Measurements from ENCODE around the gene CETN3. TPM values are rescaled to one million over a fixed set of nuclear protein-coding genes. Genes with fewer than 3 reads are reported as not detected.
A peak's percentile ranks its signal among the peaks of the same experiment; 100 is the strongest.

Gene CETN3
- total RNA-seq (2014; rRNA removed; shearing (Covaris generic)), result 25.8 and 26.0 TPM in 2 replicates

DNA sequence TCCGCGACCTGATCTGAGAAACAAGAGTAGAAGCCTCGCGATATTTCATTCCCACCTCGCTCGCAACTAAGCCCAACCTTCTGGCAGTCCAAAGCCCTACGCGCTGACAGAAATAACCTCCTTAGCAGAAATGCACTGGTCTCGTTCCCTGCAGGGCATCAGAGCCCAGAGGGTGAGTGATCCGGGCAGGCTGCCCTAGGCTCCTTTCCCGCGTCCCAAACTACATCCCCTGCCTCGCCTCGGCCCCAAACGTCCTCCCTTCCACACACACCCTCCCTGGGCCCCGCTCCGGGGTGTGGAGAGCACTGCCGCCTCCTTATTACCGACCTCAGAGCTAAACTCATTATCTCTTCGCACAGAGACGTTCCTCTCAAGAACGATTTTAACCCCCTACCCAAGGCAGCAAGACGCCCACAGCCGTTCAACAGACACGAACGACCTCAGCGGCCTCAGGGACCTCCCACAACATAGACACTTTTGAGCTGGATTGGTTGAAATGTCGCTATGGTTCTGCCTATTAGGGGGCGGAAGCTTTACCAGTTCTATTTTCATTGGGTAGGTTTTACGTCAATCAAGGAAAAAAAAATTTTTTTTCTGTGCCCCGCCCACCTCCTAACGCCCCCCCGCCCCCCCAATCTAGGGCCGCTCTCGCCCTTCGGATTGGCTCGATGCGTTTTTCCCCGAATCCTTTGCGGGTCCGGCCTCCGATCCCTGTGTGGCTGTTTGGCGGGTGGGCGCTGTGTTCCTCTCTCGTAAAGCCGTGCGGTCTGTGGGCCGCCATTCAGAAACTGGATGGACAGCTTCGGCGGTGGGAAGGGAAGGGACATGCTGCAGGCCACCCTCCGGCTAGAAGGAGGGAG is at the start of gene CETN3:
CETN3 (minus strand) TSS at position 439 of the 860 bp plus-strand sequence; CDS start at position 344, 95 bp downstream.
- DNase-seq (ENCODE audit: low spot score), result peak; percentile 92

DNA sequence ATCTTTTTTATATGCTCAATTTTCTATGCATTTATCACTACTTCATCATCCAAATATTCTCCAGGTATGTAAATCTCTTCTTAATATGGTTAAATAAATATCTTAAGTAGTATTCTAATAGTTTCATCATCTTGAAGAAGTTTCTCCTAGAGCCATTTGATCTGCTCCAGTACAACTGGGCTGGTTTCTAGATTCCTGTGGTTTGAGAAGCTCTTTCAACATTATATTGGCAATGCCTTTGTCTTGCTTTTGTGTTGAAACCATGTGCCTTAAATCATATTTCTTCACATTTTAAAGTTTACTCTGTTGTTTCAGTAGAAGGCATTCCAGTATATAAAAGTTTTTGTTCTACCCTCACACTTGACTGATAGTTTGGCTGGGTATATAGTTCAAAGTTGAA is 37.4 kb upstream of the CETN3 start:
- DNase-seq (ENCODE audit: low spot score), result no peak

DNA sequence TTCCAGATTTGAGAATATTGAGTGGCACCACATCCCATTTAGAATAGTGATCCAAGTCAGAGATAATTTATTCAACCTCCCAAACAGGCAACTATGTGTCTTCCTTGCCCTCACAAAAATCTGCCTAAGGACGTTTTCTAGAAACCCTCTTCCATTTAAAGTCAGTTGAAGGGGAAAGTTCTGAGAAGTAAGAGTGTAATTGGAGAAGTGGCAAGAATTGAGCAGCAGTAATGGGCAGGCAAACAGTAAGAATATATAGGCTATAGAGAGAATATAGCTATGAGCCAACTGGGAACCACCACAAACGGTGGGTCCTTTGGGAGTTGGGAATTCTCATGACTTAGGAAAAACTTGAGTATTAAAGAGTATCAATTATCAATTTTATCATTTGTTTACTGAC is 31.1 kb upstream of the CETN3 start:
- no peak for DNase-seq (ENCODE audit: low spot score)

DNA sequence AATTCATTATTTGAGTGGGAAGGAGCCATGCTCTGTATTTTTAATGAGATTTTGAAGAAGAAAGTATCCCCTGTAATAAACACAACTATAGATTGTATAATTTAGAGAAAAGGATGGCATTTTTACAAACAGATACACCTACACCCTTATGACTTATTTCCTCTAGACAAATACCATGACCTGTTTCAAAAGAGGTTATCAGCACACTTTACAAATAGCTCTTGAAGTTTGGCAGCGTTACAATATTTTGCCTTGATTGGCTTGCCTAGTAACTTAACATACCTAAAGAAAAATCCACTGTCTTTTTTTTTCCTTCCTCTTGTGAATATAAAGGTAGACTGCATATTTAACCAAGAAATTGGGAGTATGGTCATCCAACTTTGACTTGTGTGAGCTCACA is 28.5 kb upstream of the CETN3 start:
- no peak for DNase-seq (ENCODE audit: low spot score)

DNA sequence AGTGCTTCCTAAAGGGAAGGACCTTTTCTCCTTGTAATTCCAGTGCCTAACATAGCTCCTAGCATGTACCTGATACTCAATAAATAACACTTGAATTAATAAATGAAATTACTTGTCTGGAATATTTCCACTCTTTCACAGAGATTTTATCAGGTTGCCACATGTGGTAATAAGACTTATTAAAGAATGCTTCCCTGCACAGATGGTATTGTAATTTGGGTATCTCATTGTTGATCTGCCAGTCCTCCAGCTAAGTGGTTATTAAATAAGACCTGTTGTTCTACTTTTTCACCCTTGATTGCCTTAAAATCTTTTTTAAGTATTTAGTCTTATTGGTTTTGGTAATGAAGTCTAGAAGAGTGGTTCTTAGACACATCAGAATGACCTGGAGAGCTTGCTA is 28.1 kb upstream of the CETN3 start:
- DNase-seq (ENCODE audit: low spot score), result no peak

DNA sequence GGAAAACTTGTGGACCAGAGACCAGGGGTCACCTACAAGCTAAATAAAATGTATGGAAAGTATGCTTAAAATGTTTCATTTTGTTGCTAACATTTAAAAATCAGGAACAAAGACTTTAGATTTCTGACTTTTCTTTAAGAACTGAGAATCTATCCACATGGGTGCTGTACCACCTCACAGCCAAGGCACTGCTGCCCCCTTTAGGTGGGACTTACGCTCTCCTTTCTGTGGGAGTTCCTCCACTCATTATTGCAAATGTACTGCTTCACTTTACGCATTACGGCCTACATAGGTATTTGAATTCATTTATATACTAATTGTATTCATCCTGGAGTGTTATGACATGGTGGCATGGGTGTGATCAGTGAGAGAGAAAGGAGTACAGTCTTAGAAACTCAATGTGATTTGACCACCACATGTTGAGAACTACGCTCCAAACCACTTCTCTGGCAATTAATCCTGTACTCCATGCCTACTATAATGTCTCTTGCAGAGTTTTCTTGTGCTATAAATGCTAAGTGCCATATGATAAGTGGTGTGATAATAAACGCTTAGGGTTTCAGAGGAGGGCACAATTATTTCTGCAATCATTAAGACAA is 24.7 kb upstream of the CETN3 start:
- DNase-seq (ENCODE audit: low spot score), result peak; percentile 35

DNA sequence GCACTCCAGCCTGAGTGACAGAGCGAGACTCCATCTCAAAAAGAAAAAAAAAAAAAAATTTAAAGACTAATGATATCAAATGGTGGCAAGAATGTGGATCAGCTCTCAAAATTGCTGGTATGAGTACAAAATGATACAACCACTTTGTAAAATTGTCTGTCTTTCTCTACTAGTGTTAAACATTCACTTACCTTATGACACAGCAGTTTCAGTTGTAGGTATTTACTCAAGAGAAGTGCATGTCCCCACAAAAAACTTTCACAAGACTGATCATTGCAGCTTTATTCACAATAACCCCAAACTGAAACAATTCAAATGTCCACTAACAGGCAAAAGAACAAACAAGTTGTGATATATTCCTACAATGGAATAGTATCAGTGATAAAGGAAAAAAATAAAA is 14.7 kb upstream of the CETN3 start:
- no peak for DNase-seq (ENCODE audit: low spot score)

DNA sequence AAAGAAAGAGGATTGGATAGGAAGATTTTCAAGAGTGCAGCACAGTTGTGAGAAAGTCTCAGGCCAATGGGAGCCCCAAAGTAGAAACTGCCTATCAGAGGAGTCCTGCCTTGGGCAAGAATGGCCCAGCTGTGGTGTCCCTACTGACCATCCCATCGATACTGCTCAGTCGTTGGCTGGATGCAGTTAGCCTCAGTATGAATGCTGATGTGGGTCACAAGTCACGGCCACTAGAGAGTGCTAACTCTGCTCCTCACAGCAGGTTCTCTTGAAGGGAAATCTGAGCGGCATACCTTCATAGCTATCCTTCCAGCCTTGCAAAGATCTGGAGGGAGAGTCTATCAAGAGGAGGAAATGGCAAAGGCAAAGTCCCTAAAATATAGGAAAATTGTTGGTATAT is 11.6 kb upstream of the CETN3 start:
- DNase-seq (ENCODE audit: low spot score), result peak; percentile 18

DNA sequence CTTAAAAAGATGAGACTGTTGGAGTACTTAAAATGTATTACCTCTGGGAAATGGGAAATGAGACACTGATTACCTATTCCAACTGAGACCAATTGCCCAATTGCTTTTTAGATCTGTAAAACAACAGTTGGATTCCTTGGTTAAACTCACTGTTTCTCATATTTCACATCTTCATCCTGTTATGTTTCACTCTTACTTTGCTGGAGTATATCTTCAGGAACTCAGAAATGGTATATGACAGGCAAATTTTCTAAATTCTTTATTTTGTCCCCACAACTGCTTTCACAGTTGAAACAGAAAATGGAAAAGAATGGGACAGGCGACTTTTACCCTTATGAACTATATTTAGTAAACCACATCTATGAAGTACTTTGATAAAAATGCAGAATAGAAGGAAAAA is 8.7 kb upstream of the CETN3 start:
- DNase-seq (ENCODE audit: low spot score), result no peak

DNA sequence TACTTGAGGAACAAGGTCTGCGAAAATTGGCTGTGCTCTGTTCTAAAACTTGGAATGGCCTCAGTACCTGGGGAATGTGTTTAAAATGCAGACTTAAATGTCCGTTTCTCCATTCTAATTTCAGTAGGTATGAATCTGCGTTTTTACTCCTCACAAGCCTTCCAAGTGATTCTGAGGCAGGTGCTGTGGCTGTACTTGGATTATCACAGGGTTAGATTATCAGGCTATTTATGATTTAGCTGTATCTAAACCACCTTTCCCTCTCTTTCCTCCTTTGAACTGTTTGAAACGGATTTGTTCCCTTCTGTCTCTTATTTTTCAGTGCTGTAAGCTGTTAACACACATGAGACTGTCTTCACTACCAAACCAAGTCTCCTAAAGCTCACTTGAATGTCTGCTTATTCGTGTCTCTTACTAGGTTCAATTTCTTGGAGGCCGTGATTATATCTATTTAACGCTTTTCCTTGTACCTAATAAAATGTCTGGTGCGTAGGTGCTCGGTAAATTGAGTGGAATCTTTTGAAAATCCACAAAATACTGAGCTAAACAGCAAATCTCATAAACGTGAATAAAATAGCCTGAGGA is 714 bp upstream of the CETN3 start:
- DNase-seq (ENCODE audit: low spot score), result no peak

DNA sequence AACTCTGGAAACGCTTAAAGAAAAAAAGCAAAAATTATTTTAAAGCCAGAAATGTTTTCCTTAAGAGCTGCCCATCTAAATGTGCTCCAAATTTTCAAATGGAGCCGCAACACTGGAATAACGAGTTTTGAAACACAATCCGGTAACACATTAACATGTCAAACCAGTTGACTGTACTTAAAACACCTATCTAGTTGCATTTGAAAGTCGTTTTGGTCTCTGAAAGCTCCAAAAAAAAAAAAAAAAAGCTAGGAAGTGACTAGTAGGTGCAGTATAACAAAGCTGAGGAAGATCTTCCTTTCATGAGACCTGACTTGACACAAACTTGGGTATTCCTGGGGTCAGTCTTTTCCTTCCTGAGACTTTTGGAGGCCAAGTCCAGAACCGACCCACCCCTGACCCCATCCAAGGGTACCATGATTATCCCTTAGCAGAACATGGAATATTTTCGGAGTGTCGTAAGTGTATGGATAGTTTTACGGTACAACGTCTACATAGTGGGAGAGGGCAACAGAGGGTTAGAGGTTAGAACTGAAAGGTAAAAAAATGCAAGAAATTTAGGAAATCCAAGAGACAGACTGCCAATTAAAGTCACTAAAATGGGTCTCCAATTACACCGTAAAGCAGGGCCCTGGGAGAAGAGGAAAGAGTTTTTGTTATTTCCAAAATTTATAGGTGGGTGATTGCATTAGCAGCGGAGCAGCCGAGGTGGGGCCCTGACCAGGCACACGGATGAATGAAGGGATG is 812 bp downstream of the CETN3 start:
- DNase-seq (ENCODE audit: low spot score), result no peak

DNA sequence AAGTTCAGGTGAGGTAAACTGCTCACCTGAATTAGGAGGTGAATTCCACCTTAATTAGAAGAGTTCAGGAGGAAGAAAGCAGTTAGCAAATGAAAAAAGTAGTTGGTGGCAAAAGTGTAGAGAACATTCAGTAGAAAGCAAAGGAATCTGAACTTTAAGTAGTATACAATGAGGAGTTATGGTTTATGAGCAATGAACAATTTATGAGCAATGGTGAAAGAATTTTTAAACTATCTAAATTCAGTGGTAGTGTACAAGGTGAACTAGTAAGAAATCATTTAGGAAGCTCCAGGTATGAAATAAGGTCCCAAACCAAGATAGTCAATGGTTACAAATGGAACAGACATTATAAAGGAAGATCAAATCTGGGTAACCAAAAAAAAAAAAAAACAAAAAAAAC is 3.1 kb downstream of the CETN3 start:
- DNase-seq (ENCODE audit: low spot score), result no peak

DNA sequence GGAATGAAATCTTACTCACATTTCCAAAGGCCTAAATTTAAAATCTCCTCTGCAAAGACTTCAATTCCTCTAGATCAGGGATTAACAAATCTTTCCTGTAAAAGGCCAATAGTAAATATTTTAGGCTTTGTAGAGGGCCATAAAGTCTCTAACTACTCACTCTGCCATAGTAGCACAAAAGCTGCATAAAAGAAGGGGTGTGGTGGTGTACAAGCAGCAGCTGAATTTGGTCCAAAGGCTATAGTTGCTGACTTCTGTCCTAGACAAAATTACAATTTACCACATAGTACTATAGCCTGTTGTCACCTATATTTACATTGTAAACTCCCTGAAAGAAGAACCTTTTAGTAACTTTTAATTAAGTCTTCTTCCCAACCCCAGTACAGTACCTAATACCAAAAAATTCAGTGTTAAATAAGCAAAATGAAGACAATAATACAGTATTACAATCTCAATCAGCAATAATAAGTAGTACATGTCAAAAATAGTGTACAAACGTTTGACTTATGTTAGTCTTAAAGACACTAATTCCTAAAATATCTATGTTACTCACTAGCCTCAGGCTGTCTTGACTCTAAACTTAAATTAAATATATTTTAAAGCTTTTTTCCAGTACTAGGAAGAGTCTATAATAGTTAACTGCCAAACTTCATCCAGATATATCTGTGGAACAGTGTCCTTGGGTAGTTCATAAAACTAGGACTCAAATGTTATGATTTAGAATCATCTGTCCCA is 6.9 kb downstream of the CETN3 start:
- DNase-seq (ENCODE audit: low spot score), result no peak

DNA sequence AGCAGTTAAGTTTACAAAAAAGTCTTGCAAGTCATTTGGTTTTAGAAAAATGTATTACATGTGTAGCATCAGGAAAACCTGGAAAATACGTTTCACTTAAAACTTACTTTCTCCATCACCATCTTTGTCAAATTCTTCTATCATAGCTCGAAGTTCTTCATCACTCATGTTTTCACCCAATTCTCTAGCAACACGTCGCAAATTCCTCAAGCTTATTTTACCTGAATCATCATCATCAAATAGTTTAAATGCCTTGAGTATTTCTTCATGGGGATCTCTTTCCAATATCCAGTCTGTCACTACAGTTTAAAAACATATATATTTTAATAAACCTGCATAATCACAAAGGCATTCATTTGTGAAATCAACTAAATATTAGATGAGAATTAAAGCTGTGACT is 10.3 kb downstream of the CETN3 start:
- DNase-seq (ENCODE audit: low spot score), result no peak

DNA sequence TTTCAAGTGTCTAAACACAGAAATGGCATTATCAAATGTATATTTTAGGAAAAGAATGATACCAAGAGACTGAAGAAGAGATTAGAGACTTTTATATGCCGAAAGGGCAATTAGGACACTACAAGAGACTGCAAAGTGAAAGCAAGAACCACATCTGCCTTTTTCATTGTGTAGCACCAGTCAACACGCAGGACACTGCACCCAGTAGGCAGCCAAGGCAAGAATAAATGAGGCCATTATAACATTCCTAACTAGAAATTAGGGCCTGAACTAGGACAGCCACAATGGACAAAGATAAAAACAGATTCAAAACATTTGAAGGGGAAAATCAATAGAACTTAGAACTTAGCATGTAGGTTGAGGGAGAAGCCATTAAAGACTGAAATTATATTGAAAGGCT is 10.8 kb downstream of the CETN3 start:
- no peak for DNase-seq (ENCODE audit: low spot score)

DNA sequence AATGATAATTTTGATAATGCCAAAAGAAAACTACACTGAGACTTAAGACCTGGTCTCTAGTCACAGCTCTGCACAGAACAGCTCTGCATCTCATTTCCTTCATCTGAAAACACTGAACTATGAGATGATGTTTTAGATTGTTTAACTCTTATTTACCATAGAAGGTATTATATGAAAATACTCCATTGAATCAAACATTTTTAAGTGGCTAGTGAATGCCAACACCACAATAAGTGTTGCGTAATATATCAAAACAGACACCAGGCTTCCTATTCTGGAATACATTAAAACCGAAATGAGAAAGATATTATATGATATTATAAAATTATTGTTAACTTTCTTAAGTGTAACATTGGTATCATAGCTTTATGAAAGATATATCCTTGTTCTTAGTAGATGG is 14.6 kb downstream of the CETN3 start:
- no peak for DNase-seq (ENCODE audit: low spot score)

DNA sequence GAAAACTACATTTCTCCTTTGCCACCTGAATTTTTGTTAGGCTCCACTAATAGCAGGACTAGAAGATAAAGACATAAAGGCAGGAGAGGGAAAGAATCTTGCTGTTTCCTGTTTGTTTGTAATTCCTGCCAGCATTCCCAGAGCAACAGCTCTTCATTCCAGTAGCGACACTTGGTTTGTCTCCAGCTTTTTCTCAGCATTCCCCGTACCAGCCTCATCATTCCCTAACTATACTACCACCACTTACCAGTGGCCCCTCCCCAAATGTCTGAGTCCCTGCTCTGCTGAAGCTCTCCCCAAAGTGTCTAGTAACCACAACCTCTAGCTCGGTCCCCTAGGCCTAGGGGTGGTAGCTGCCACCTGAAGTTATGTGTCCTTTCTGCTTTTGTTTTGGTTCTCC is 18.6 kb downstream of the CETN3 start:
- no peak for DNase-seq (ENCODE audit: low spot score)

DNA sequence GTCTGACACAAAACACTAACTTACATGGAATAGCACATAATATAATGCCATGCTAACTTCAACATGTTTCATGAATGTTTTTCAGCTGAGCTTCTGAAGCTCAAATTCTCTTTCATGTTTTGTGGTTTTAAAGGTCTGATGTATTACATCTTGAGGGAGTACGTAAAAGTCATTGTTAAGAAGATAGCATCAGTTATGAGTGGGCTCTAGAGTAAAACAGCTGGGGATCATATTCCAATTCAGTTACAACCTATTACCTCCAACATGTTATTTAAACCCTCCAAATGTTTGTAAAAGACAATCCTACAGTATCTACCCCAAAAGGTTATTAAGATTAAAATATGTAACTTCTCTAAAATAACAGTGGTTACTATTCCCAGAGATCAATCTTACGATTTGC is 19.2 kb downstream of the CETN3 start:
- no peak for DNase-seq (ENCODE audit: low spot score)

DNA sequence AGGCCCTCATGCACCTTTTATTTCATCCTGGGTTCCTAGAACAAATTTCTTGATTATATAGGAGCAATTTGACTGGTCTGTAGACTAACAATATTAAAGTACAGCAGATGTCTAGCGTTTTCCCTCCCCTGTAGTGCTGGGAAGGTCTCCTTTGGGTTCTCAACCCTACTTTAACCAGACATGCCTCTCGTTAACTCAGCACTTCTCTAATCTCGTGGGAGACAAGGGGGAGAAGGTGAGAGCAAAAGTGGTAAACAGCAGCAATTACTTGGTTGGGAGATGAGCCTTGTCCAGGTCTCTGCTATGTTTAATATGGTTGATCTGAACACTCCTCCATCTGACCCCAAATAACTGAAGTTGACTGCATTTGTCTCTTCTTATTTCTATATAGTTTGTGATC is 22.0 kb downstream of the CETN3 start:
- no peak for DNase-seq (ENCODE audit: low spot score)

DNA sequence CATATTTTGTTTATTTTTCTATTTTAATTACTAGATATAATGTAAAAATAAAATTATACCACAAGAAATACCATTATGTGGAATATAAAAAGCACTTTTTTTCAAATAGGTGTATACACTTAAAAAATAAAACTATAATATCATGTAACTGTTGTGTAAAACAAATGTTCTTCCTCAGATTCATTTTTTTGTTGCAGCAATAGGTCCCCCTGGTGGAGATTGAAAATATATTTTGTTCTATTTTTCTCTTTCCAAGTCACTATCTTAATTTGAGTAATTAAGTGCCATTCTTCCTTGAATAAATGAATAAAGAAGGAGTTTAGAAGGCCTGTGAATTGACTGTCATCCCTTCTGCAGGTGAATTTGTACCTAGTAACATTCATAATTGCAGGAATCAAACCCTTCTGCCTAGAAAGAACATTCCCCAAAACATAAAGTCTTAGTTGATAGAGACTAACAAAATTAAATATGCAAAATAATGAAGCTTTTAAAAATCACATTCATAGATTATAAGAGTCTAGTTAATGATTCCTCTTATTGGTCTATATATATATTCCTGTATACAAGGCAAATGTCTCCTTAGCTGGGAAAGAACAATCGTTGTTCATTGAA is 23.4 kb downstream of the CETN3 start:
- no peak for DNase-seq (ENCODE audit: low spot score)

DNA sequence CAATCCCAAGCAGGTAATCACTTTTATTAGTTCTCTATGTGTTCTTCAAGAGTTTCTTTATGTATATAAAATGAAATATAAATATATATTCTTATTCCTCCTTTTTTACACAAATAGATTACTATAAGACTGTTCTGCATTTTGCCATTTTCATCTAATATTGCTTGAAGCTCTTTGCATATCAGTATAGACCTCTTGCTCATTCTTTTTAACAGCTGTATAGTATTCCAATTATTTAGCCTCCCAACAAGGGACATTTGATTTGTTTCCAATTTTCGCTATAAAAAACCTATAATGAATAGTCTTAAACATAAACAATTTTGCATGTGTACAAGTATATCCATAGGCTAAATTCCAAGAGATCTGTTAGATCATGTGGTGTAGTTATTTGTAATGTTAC is 25.2 kb downstream of the CETN3 start:
- DNase-seq (ENCODE audit: low spot score), result no peak

Data from H4 (cell line).